Activated CD4-positive, alpha-beta memory T cell treated with anti-CD3 and anti-CD28 coated beads, Interleukin-2, amount 10 ng/mL, durations not matched to agents 7 days and 5 days (primary cell): Measurements from ENCODE around the gene UBL5. TPM values are rescaled to one million over a fixed set of nuclear protein-coding genes. Genes with fewer than 3 reads are reported as not detected.
"Not testable (repeated sequence)": the region's sequence is repeated elsewhere in the genome, so short reads cannot be mapped to it uniquely, and the experiment has no call there.

Experiments
- CTCF ChIA-PET: fragments of 350-600 bp; sonication (Branson Sonifier 250); formaldehyde crosslinking; loops from one replicate; lab custom pipeline; 2021; ENCODE audit warnings: antibody characterized with exemption, inconsistent platforms; lab: Charles Lee
- POLR2A ChIA-PET: fragments of 350-600 bp; sonication (Branson Sonifier 250); formaldehyde crosslinking; loops from one replicate; lab custom pipeline; 2021; ENCODE audit warnings: antibody characterized with exemption; lab: Charles Lee
- DNase-seq: peaks from one replicate; pipeline ENCODE4 v3.0.0-alpha.2; 2020
- H3K27ac Mint-ChIP-seq: one replicate; pipeline ENCODE4 v1.8.0; 2021; ENCODE audit warnings: mild to moderate bottlenecking, mixed read lengths
- H3K27me3 Mint-ChIP-seq: one replicate; pipeline ENCODE4 v1.8.0; 2021; ENCODE audit warnings: mixed read lengths
- H3K36me3 Mint-ChIP-seq: one replicate; pipeline ENCODE4 v1.8.0; 2021; ENCODE audit warnings: low read depth, mixed read lengths
- H3K4me1 Mint-ChIP-seq: one replicate; pipeline ENCODE4 v1.8.0; 2021; ENCODE audit warnings: mixed read lengths
- H3K4me3 Mint-ChIP-seq: one replicate; pipeline ENCODE4 v1.8.0; 2021; ENCODE audit warnings: mild to moderate bottlenecking, mixed read lengths
- H3K9me3 Mint-ChIP-seq: one replicate; pipeline ENCODE4 v1.8.0; 2021; ENCODE audit warnings: mixed read lengths
- total RNA-seq, 2 experiments: library from RNA; stranded (reverse); gene quantifications; one replicate each; pipeline ENCODE4 v1.2.3, GENCODE V29; 2021

The UBL5 gene
- total RNA-seq, 2 experiments from 2014 or later, result 339 to 372 TPM

GRCh38 chr19:9818734-9819595, 8.8 kb upstream of the UBL5 start, which contains the start of gene FBXL12:
TSS of gene FBXL12 (minus strand) at chr19:9819079. CDS start at chr19:9818813, 266 bp downstream.
- peak within 1 kb of the TSS; percentile 88 for H3K4me3 Mint-ChIP-seq
- H3K36me3 Mint-ChIP-seq, result peaks cover 32% of the 10 kb centered on the region
- ChIA-PET POLR2A (interaction anchor here (0.9 to 2.0 kb wide), 10 partner anchors 8 to 235 kb away, joined by 3 to 22 read pairs (median 6); partner anchors contain the start of genes PIN1, UBL5 and ZNF846), CTCF (interaction anchor here (0.5 to 1.1 kb wide), 2 partner anchors 8 to 235 kb away, joined by 3 read pairs; no protein-coding TSS in a partner anchor)
- peak; percentile 100 for DNase-seq
- H3K9me3 Mint-ChIP-seq, result peaks cover 22% of the 10 kb centered on the region
- peaks cover 34% of the 10 kb centered on the region for H3K4me1 Mint-ChIP-seq
- H3K27ac Mint-ChIP-seq, result peak within 1 kb of the TSS; percentile 93
- H3K27me3 Mint-ChIP-seq, result no peaks in the 10 kb centered on the region

- no peak for DNase-seq
- Mint-ChIP-seq H3K27ac (peak overlapping the region; percentile 93), H3K4me3 (peak overlapping the region; percentile 88), H3K4me1 (peaks cover 34% of the 10 kb centered on the region), H3K36me3 (peaks cover 29% of the 10 kb centered on the region), H3K9me3 (peaks cover 21% of the 10 kb centered on the region), H3K27me3 (no peaks in the 10 kb centered on the region)
- ChIA-PET POLR2A (interaction anchor here (1.0 to 2.0 kb wide), 7 partner anchors 8 to 200 kb away, joined by 3 to 22 read pairs (median 10); partner anchors contain the start of genes UBL5 and ZNF846), CTCF (no interaction called here)
These were observed 8.2 kb upstream of the UBL5 start for GRCh38 chr19:9819596-9819909.

- Mint-ChIP-seq H3K36me3 (peaks cover 24% of the 10 kb centered on the region), H3K4me3 (peak overlapping the region; percentile 88), H3K9me3 (peaks cover 17% of the 10 kb centered on the region), H3K27ac (peak overlapping the region; percentile 93), H3K4me1 (peaks cover 34% of the 10 kb centered on the region)
- DNase-seq, H3K27me3 Mint-ChIP-seq, CTCF ChIA-PET: not testable (repeated sequence)
- POLR2A ChIA-PET, result interaction anchor here (1.6 kb wide), 1 partner anchor 16 kb away, joined by 4 read pairs; no protein-coding TSS in a partner anchor
These were observed 7.7 kb upstream of the UBL5 start for GRCh38 chr19:9820034-9820433.

- no peaks in the 10 kb centered on the region for H3K9me3 Mint-ChIP-seq
- no peaks in the 10 kb centered on the region for H3K27me3 Mint-ChIP-seq
- ChIA-PET POLR2A (no interaction called here), CTCF (no interaction called here)
- peaks cover 15% of the 10 kb centered on the region for H3K36me3 Mint-ChIP-seq
- peaks cover 34% of the 10 kb centered on the region for H3K4me1 Mint-ChIP-seq
- H3K4me3 Mint-ChIP-seq, result no peak overlapping the region
- no peak overlapping the region for H3K27ac Mint-ChIP-seq
- no peak for DNase-seq
These were observed 3.9 kb upstream of the UBL5 start for GRCh38 chr19:9823816-9824215.

- peak overlapping the region; percentile 100 for H3K4me3 Mint-ChIP-seq
- CTCF ChIA-PET, result interaction anchor here (1.2 kb wide), 1 partner anchor 624 kb away, joined by 3 read pairs; no protein-coding TSS in a partner anchor
- peak overlapping the region; percentile 99 for H3K27ac Mint-ChIP-seq
- DNase-seq, result no peak
- H3K36me3 Mint-ChIP-seq, result peaks cover 25% of the 10 kb centered on the region
- peaks cover 32% of the 10 kb centered on the region for H3K4me1 Mint-ChIP-seq
- no peaks in the 10 kb centered on the region for H3K9me3 Mint-ChIP-seq
- no peaks in the 10 kb centered on the region for H3K27me3 Mint-ChIP-seq
- POLR2A ChIA-PET, result interaction anchor here (1.2 to 3.4 kb wide), 7 partner anchors 9 to 60 kb away, joined by 3 to 22 read pairs (median 13); partner anchors contain the start of genes FBXL12 and ZNF846
These were observed 889 bp downstream of the UBL5 start for GRCh38 chr19:9828551-9829063.

- H3K27ac Mint-ChIP-seq, result peak overlapping the region; percentile 81
- ChIA-PET POLR2A (interaction anchor here (0.5 to 2.7 kb wide), 7 partner anchors 8 to 90 kb away, joined by 3 to 22 read pairs (median 5); partner anchors contain the start of gene ZNF846), CTCF (interaction anchor here (1.0 kb wide), 1 partner anchor 262 kb away, joined by 3 read pairs; no protein-coding TSS in a partner anchor)
- H3K4me3 Mint-ChIP-seq, result peak overlapping the region; percentile 90
- H3K4me1 Mint-ChIP-seq, result peaks cover 32% of the 10 kb centered on the region
- DNase-seq, result no peak
- H3K9me3 Mint-ChIP-seq, result no peaks in the 10 kb centered on the region
- H3K27me3 Mint-ChIP-seq, result no peaks in the 10 kb centered on the region
- H3K36me3 Mint-ChIP-seq, result peaks cover 20% of the 10 kb centered on the region
These were observed 6.6 kb downstream of the UBL5 start for GRCh38 chr19:9834307-9834725.

GRCh38 chr19:9834726-9835506, 7.2 kb downstream of the UBL5 start, which contains the start of gene PIN1:
TSS of gene PIN1 (plus strand) at chr19:9835318. CDS start at chr19:9835345, 27 bp downstream.
- Mint-ChIP-seq H3K4me3 (peak within 1 kb of the TSS; percentile 90), H3K4me1 (peaks cover 28% of the 10 kb centered on the region), H3K27me3 (no peaks in the 10 kb centered on the region), H3K27ac (peak within 1 kb of the TSS; percentile 81), H3K9me3 (no peaks in the 10 kb centered on the region), H3K36me3 (peaks cover 22% of the 10 kb centered on the region)
- CTCF ChIA-PET, result interaction anchor here (0.6 to 1.1 kb wide), 4 partner anchors 8 to 265 kb away, joined by 3 read pairs; no protein-coding TSS in a partner anchor
- peak; percentile 99 for DNase-seq
- POLR2A ChIA-PET, result interaction anchor here (0.5 to 2.7 kb wide), 8 partner anchors 9 to 90 kb away, joined by 3 to 22 read pairs (median 5); partner anchors contain the start of gene ZNF846

GRCh38 chr19:9835507-9835949, 7.8 kb downstream of the UBL5 start:
- H3K36me3 Mint-ChIP-seq, result peaks cover 23% of the 10 kb centered on the region
- CTCF ChIA-PET, result interaction anchor here (1.1 kb wide), 1 partner anchor 9 kb away, joined by 3 read pairs; no protein-coding TSS in a partner anchor
- no peaks in the 10 kb centered on the region for H3K9me3 Mint-ChIP-seq
- H3K27me3 Mint-ChIP-seq, result no peaks in the 10 kb centered on the region
- POLR2A ChIA-PET, result interaction anchor here (1.3 to 2.7 kb wide), 5 partner anchors 9 to 67 kb away, joined by 4 to 22 read pairs (median 5); partner anchors contain the start of genes FBXL12 and ZNF846
- peak overlapping the region; percentile 90 for H3K4me3 Mint-ChIP-seq
- H3K27ac Mint-ChIP-seq, result peak overlapping the region; percentile 71
- H3K4me1 Mint-ChIP-seq, result peaks cover 24% of the 10 kb centered on the region
- DNase-seq, result no peak

GRCh38 chr19:9836021-9836420, 8.3 kb downstream of the UBL5 start:
- H3K4me1 Mint-ChIP-seq, result peaks cover 24% of the 10 kb centered on the region
- POLR2A ChIA-PET, result interaction anchor here (1.3 to 3.7 kb wide), 4 partner anchors 9 to 67 kb away, joined by 4 to 22 read pairs (median 14); partner anchors contain the start of genes FBXL12, UBL5 and ZNF846
- H3K36me3 Mint-ChIP-seq, result peaks cover 26% of the 10 kb centered on the region
- peak overlapping the region; percentile 90 for H3K4me3 Mint-ChIP-seq
- peak overlapping the region; percentile 71 for H3K27ac Mint-ChIP-seq
- H3K9me3 Mint-ChIP-seq, result no peaks in the 10 kb centered on the region
- CTCF ChIA-PET, result interaction anchor here (1.1 kb wide), 1 partner anchor 9 kb away, joined by 3 read pairs; no protein-coding TSS in a partner anchor
- DNase-seq, result no peak
- no peaks in the 10 kb centered on the region for H3K27me3 Mint-ChIP-seq

GRCh38 chr19:9838324-9838723, 10.6 kb downstream of the UBL5 start:
- POLR2A ChIA-PET, result interaction anchor here (3.7 kb wide), 1 partner anchor 11 kb away, joined by 22 read pairs; the partner anchor contains the start of gene UBL5
- peaks cover 24% of the 10 kb centered on the region for H3K4me1 Mint-ChIP-seq
- H3K36me3 Mint-ChIP-seq, result peaks cover 47% of the 10 kb centered on the region
- DNase-seq, result no peak
- H3K27ac Mint-ChIP-seq, result no peak overlapping the region
- H3K27me3 Mint-ChIP-seq, result no peaks in the 10 kb centered on the region
- no peak overlapping the region for H3K4me3 Mint-ChIP-seq
- CTCF ChIA-PET, result no interaction called here
- H3K9me3 Mint-ChIP-seq, result no peaks in the 10 kb centered on the region

GRCh38 chr19:9839415-9839814, 11.7 kb downstream of the UBL5 start:
- DNase-seq, result no peak
- Mint-ChIP-seq H3K9me3 (no peaks in the 10 kb centered on the region), H3K27me3 (no peaks in the 10 kb centered on the region), H3K4me3 (no peak overlapping the region), H3K36me3 (peaks cover 58% of the 10 kb centered on the region), H3K27ac (no peak overlapping the region), H3K4me1 (peaks cover 20% of the 10 kb centered on the region)
- ChIA-PET CTCF (interaction anchor here (0.9 kb wide), 1 partner anchor 35 kb away, joined by 4 read pairs; no protein-coding TSS in a partner anchor), POLR2A (interaction anchor here (3.7 kb wide), 1 partner anchor 12 kb away, joined by 22 read pairs; the partner anchor contains the start of gene UBL5)
